Stimulated activated CD8-positive, alpha-beta memory T cell treated with anti-CD3 and anti-CD28 coated beads, Interleukin-4, amount 100 ng/mL, for 4 hours (primary cell): ENCODE measurements around the gene NR5A2.
"Not testable (repeated sequence)": the region's sequence is repeated elsewhere in the genome, so short reads cannot be mapped to it uniquely, and the experiment has no call there.

Experiments used
- DNase-seq, 2 donors: peaks; one replicate each; pipeline ENCODE4 v3.0.0-alpha.2; 2020; ENCODE audit warnings: low read depth in 2 of 2, low spot score in 1 of 2

NR5A2 gene

DNA sequence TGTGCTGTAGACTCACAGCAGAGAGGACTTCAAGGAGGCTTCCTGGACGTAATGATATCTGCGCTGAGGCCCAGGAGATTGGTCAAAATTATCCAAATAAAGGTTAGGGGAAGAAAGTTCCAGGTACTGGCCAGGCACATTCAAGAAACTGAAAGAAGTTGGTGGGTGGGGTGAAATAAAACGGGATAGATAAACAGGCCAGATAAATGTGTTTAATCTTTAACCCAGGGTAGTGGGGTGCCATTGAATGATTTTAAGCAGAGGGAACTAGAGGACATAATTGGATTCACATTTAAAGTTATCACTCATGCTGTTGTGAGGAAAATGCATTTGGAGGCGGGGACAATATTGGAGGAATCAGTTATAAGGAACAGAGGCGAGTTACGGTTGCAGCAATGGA is 134.7 kb downstream of the NR5A2 start:
- DNase-seq, result no peak

GRCh38 chr1:200162877-200163276 is 135.4 kb downstream of the NR5A2 start:
- DNase-seq, result no peak

- no peak for DNase-seq
These were observed 136.4 kb downstream of the NR5A2 start for GRCh38 chr1:200163911-200164310.

DNA sequence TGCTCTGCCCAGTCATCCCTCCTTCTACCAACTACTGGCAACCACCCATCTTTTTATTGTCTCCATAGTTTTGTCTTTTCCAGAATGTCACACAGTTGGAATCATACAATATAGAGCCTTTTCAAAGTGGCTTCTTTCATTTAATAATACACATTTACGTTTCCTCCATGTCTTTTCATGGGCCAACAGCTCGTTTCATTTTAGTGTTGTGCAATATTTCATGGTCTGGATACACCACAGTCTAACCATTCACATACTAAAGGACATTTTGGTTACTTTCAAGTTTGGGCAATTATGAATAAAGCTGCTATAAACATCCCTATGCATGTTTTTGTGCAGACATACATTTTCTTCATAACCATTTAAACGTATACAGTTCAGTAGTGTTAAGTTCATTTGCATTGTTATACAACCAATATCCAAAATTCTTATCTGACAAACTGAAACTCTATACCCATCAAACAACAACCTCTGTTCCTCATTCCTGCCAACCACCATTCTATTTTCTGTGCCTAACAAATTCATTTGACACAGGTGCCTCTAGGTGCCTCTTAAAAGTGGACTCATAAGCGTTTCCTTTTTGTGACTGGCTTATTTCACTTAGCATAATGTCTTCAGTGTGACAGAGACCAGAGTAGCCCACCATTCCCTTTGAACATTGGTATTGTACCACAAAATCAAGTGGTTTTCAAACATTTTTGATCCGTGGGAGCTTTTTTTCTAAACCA is 138.1 kb downstream of the NR5A2 start:
- DNase-seq, result no peak

DNA sequence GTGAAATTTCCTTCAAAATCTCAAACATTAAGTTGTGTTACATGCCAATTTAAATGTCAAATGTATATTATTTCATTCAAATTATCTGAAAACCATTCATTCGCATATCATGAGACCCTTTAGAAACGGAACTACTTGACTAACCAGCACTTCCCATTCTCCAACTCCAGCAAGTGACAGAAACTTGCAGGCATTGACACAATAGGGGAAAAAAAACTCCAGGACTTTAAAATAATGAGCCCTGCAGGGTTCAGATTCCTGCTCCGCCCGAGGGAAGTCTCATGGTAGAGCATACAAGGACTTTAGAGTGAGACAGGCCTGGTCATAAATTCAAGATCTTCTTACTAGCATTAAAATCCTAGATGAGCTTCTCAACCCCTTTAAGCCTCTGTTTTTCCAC is 138.9 kb downstream of the NR5A2 start:
- DNase-seq, result no peak

GRCh38 chr1:200168926-200169325 is 141.4 kb downstream of the NR5A2 start:
- DNase-seq, result no peak

- DNase-seq, result no peak
These were observed 144.8 kb downstream of the NR5A2 start for GRCh38 chr1:200172311-200172710.

DNA sequence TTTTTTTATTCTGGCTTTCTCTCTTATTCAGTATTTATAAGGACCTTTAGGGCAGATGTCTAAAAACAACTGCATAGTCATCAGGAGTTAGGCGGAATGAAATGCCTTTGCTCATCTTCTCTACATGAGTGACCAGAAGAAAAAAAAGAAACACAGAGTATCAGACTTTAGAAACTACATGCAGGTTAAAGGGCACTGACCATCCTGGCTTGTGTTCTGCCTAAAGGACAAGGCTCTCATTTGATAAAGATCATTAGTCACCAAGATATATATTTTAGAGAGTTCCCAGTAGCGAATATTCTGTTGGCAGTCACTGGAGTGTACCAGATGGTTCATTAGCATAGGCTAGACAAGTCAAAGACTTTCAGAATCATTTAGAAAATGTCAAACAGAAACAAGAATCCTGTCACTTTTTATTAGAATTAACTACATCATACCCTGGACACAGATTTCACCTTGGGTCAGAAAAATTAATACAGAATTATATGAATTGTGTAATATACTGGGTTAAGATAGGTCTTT is 145.6 kb downstream of the NR5A2 start:
- no peak for DNase-seq

GRCh38 chr1:200174525-200175295 is 147.2 kb downstream of the NR5A2 start:
- no peak for DNase-seq

GRCh38 chr1:200176181-200176580 is 148.7 kb downstream of the NR5A2 start:
- no peak for DNase-seq

- no peak for DNase-seq
These were observed 149.3 kb downstream of the NR5A2 start for GRCh38 chr1:200176798-200177197.

GRCh38 chr1:200178340-200178739 is 150.8 kb downstream of the NR5A2 start:
- DNase-seq, result no peak

- DNase-seq, result no peak
These were observed 151.7 kb downstream of the NR5A2 start for GRCh38 chr1:200179126-200179780.

GRCh38 chr1:200179781-200180160 is 152.3 kb downstream of the NR5A2 start:
- DNase-seq, result no peak

DNA sequence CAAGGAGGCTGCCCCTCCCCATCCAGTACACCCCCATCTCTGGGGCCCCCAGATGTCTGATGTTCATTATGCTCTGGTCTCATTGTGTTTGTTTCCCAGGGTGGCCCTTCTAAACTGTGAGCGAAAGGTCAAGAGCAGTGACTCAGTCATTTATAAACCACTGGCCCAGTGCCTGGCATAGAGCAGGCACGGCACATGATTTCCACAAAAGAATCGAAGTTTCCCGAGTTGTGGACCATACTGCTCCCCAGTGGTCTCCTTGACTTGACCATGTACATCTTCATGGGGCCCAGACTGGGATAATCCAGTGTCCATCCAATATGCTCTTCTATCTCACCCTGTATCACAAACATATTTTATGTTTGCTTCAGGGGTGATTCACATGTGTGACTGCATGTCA is 153.3 kb downstream of the NR5A2 start:
- no peak for DNase-seq

GRCh38 chr1:200181861-200182260 is 154.4 kb downstream of the NR5A2 start:
- no peak for DNase-seq

- no peak for DNase-seq
These were observed 155.2 kb downstream of the NR5A2 start for GRCh38 chr1:200182701-200183100.

DNA sequence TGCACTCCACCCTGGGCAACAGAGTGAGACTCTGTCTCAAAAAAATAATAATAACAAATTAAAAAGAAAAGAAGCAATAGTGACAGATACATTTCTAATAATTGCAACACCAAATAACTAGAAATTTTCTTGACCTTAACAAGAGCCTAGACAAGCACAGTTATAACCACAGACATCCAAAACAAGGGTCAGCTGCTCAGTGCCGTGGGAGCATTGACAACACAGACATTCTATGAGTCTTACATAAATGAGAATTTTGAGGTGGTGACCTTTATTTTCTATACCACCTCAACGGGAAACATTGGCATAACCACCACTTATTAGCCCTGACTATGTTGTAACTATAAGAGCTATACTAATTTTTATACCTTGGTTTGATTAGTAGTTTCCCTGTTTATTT is 156.1 kb downstream of the NR5A2 start:
- DNase-seq, result no peak

DNA sequence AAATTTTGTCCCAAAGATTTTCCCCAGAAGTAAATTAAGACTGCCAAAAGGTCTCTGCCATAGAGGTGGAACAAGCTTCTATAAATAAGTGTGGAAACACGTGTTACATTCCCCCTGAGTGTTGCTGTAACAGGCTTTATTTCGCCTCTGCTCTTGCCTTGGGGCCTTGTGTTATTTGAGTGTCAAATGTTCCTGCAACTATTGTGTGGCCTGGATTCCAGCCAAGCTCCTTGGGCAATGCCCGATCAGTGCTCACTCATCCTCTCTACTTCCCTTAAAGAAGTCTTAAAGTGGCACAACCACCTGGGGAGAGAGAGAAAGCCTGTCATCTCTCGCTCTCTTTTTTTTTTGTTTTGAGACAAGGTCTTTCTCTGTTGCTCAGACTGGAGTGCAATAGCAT is 156.7 kb downstream of the NR5A2 start:
- no peak for DNase-seq

DNA sequence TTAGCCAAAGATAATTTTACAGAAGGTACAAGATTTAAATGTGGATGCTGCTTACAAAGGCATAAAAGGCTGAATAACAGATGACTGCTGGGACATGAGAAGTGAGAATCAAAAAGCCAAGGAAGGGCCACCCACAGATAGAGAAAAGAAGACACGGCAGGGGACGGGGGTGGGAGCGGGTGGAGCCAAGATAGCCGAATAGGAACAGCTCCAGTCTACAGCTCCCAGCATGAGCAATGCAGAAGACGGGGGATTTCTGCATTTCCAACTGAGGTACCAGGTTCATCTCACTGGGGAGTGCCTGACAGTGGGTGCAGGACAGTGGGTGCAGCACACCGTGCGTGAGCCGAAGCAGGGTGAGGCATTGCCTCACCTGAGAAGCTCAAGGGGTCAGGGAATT is 157.7 kb downstream of the NR5A2 start:
- not testable (repeated sequence) for DNase-seq

DNA sequence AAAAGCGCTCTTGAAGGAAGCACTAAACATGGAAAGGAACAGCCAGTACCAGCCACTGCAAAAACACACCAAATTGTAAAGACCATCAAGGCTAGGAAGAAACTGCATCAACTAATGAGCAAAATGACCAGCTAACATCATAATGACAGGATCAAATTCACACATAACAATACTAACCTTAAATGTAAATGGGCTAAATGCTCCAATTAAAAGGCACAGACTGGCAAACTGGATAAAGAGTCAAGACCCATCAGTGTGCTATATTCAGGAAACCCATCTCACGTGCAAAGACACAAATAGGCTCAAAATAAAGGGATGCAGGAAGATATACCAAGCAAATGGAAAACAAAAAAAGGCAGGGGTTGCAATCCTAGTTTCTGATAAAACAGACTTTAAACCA is 159.8 kb downstream of the NR5A2 start:
- not testable (repeated sequence) for DNase-seq

- DNase-seq, result no peak
These were observed 164.5 kb downstream of the NR5A2 start for GRCh38 chr1:200191993-200192392.
